WTC11 (cell line): ENCODE results near the gene SCFD1.

Experiments
- ATF1 ChIP-seq: sonication (generic); formaldehyde crosslinking; IDR thresholded peaks from 2 replicates; pipeline ENCODE4 v1.8.1; 2023; ENCODE audit warnings: mild to moderate bottlenecking, moderate library complexity, missing genetic modification reagents
- ATF2 ChIP-seq: sonication (generic); formaldehyde crosslinking; IDR thresholded peaks from 2 replicates; pipeline ENCODE4 v1.8.1; 2022; ENCODE audit warnings: low read depth, missing genetic modification reagents, borderline replicate concordance
- ATF3 ChIP-seq: sonication (generic); formaldehyde crosslinking; conservative IDR thresholded peaks from 2 replicates; pipeline ENCODE4 v1.8.1; 2022; ENCODE audit warnings: mild to moderate bottlenecking, missing genetic modification reagents
- CBFB ChIP-seq: sonication (generic); formaldehyde crosslinking; IDR thresholded peaks from 2 replicates; pipeline ENCODE4 v1.8.1; 2022; ENCODE audit warnings: mild to moderate bottlenecking, low read depth, missing genetic modification reagents
- CTCF ChIP-seq: fragments of 200-600 bp; IDR thresholded peaks from 2 replicates; pipeline ENCODE4 v1.8.0; 2022; ENCODE audit warnings: antibody characterized with exemption
- ESRRA ChIP-seq: sonication (generic); formaldehyde crosslinking; IDR thresholded peaks from 2 replicates; pipeline ENCODE4 v1.8.1; 2022; ENCODE audit warnings: mild to moderate bottlenecking, missing genetic modification reagents, borderline replicate concordance
- ETV6 ChIP-seq: sonication (generic); formaldehyde crosslinking; IDR thresholded peaks from 2 replicates; pipeline ENCODE4 v1.8.1; 2022; ENCODE audit warnings: mild to moderate bottlenecking, missing genetic modification reagents
- IRF1 ChIP-seq: sonication (generic); formaldehyde crosslinking; IDR thresholded peaks from 2 replicates; pipeline ENCODE4 v1.8.0; 2023; ENCODE audit warnings: missing genetic modification reagents
- MAX ChIP-seq: sonication (generic); formaldehyde crosslinking; IDR thresholded peaks from 2 replicates; pipeline ENCODE4 v1.8.0; 2022; ENCODE audit warnings: mild to moderate bottlenecking, missing genetic modification reagents
- MXD4 ChIP-seq: fragments of 250-450 bp; sonication (Bioruptor Pico); IDR thresholded peaks from 2 replicates; pipeline ENCODE4 v1.8.0; 2021; ENCODE audit warnings: mild to moderate bottlenecking, moderate library complexity, borderline replicate concordance
- TCF7 ChIP-seq: sonication (generic); formaldehyde crosslinking; IDR thresholded peaks from 2 replicates; pipeline ENCODE4 v1.8.0; 2022; ENCODE audit warnings: mild to moderate bottlenecking, low read depth, missing genetic modification reagents, moderate library complexity
- ZNF423 ChIP-seq: fragments of 250-450 bp; sonication (Bioruptor Pico); IDR thresholded peaks from 2 replicates; pipeline ENCODE4 v2.1.2; 2022; ENCODE audit warnings: mild to moderate bottlenecking, moderate library complexity

- TF ChIP-seq CTCF: no peak
- no peak for TF ChIP-seq ESRRA
- TF ChIP-seq TCF7: no peak
- no peak for TF ChIP-seq ATF1 (CRISPR knock-in tag)
- no peak for TF ChIP-seq ZNF423 (CRISPR knock-in tag)
- no peak for TF ChIP-seq ATF2 (CRISPR knock-in tag)
- TF ChIP-seq ETV6 (CRISPR knock-in tag): no peak
- no peak for TF ChIP-seq MAX (CRISPR knock-in tag)
- no peak for TF ChIP-seq CBFB
- no peak for TF ChIP-seq ATF3 (CRISPR knock-in tag)
- no peak for TF ChIP-seq MXD4
- no peak for TF ChIP-seq IRF1 (CRISPR knock-in tag)
These were observed 13.5 kb upstream of the SCFD1 start for GRCh38 chr14:30608533-30609006.
